H1 (cell line): ENCODE results near the gene RAPGEF1. TPM values are rescaled to one million over a fixed set of nuclear protein-coding genes. Genes with fewer than 3 reads are reported as not detected.

ENCODE experiments used
- CTCF ChIA-PET: fragments of 300-600 bp; sonication (Branson Sonifier 250); formaldehyde crosslinking; loops from one replicate; lab custom pipeline; 2021; ENCODE audit not compliant: partially characterized antibody; lab: Charles Lee
- POLR2A ChIA-PET: fragments of 300-600 bp; sonication (Branson Sonifier 250); formaldehyde crosslinking; loops from one replicate; lab custom pipeline; 2021; ENCODE audit warnings: inconsistent platforms; ENCODE audit not compliant: partially characterized antibody; lab: Charles Lee
- DNase-seq, 2 experiments: peaks; one replicate each; pipeline versions ENCODE4 v3.0.0 to v3.0.0-alpha.2; 2010 to 2022; ENCODE audit warnings: low spot score in 2 of 2, low read depth in 1 of 2, mixed read lengths in 1 of 2
- FAIRE-seq: peaks from 2 replicates; lab custom pipeline; 2011; peaks lifted over from hg19 to GRCh38; lab: Jason Lieb, UNC
- H2AFZ ChIP-seq: 2 replicates; pipeline ENCODE4 v1.8.1; 2012; ENCODE audit warnings: low read length, inconsistent platforms
- H2AK5ac ChIP-seq: 2 replicates; pipeline ENCODE4 v1.6.1; 2013; ENCODE audit warnings: low read depth, low read length
- H2BK120ac ChIP-seq: replicated peaks from 2 replicates; pipeline ENCODE3; 2013; ENCODE audit warnings: low read depth, low read length, inconsistent platforms
- H2BK12ac ChIP-seq: 2 replicates; pipeline ENCODE4 v1.6.1; 2013; ENCODE audit warnings: low read depth, low read length
- H2BK15ac ChIP-seq: 2 replicates; pipeline ENCODE4 v1.6.1; 2013; ENCODE audit warnings: low read length
- H2BK20ac ChIP-seq: 2 replicates; pipeline ENCODE4 v1.6.1; 2013; ENCODE audit warnings: low read length
- H2BK5ac ChIP-seq: 2 replicates; pipeline ENCODE4 v1.6.1; 2013; ENCODE audit warnings: low read depth, low read length
- H3K14ac ChIP-seq: 2 replicates; pipeline ENCODE4 v1.6.1; 2013; ENCODE audit warnings: inconsistent platforms; ENCODE audit not compliant: insufficient read length
- H3K18ac ChIP-seq: 2 replicates; pipeline ENCODE4 v1.6.1; 2013; ENCODE audit warnings: low read length; ENCODE audit errors: extremely low read depth
- H3K23ac ChIP-seq: 2 replicates; pipeline ENCODE4 v1.6.1; 2013; ENCODE audit warnings: inconsistent platforms; ENCODE audit not compliant: insufficient read length
- H3K23me2 ChIP-seq: 2 replicates; pipeline ENCODE4 v1.6.1; 2013; ENCODE audit warnings: low read depth, low read length
- H3K27ac ChIP-seq: 2 replicates; pipeline ENCODE4 v1.6.1; 2011; ENCODE audit warnings: low read depth, low read length, inconsistent platforms
- H3K27me3 ChIP-seq, 4 experiments: replicated peaks in 1 of 4; 1 replicate in 1 of 4; 2 replicates in 3 of 4; pipeline versions ENCODE4 v1.6.1 to v1.8.1; 2011 to 2013; ENCODE audit warnings: low read length in 3 of 4, mild to moderate bottlenecking in 3 of 4, inconsistent platforms in 2 of 4, mixed read lengths in 2 of 4, moderate library complexity in 1 of 4; ENCODE audit not compliant: control insufficient read depth in 3 of 4, insufficient read depth in 3 of 4; ENCODE audit errors: extremely low read depth in 1 of 4
- H3K36me3 ChIP-seq, 4 experiments: 2 replicates each; pipeline versions ENCODE4 v1.6.1 to v1.8.1; 2011 to 2013; ENCODE audit warnings: mild to moderate bottlenecking in 4 of 4, low read length in 3 of 4, moderate library complexity in 2 of 4, control low read depth in 1 of 4, inconsistent platforms in 1 of 4; ENCODE audit not compliant: insufficient read depth in 4 of 4, control insufficient read depth in 2 of 4
- H3K4ac ChIP-seq: replicated peaks from 2 replicates; pipeline ENCODE3; 2013; ENCODE audit warnings: low read length, low read depth, mixed read lengths, inconsistent platforms; ENCODE audit not compliant: insufficient read length
- H3K4me1 ChIP-seq, 4 experiments: replicated peaks in 1 of 4; 1 replicate in 1 of 4; 2 replicates in 3 of 4; pipeline versions ENCODE4 v1.6.1 to v1.8.1; 2011 to 2013; ENCODE audit warnings: low read length in 3 of 4, inconsistent platforms in 2 of 4, mixed read lengths in 1 of 4; ENCODE audit not compliant: insufficient read depth in 4 of 4, control insufficient read depth in 3 of 4
- H3K4me2 ChIP-seq, 2 experiments: 2 replicates each; pipeline versions ENCODE4 v1.6.1 to v1.8.1; 2011 to 2013; ENCODE audit warnings: low read depth in 2 of 2, low read length in 2 of 2, control low read depth in 1 of 2, inconsistent platforms in 1 of 2, mild to moderate bottlenecking in 1 of 2; ENCODE audit not compliant: insufficient read depth in 1 of 2
- H3K4me3 ChIP-seq, 4 experiments: fragments of 200-600, 300-600 bp in 1 of 4; sonication (generic), shearing (Covaris generic), sonication (Bioruptor Twin) in 1 of 4; 2 replicates each; pipeline versions ENCODE4 v1.5.1 to v1.8.1; 2011 to 2016; ENCODE audit warnings: low read length in 4 of 4, low read depth in 3 of 4, control low read depth in 2 of 4, inconsistent platforms in 2 of 4, mild to moderate bottlenecking in 2 of 4, mixed read lengths in 1 of 4, moderate library complexity in 1 of 4; ENCODE audit not compliant: insufficient read depth in 2 of 4; ENCODE audit errors: extremely low read depth in 1 of 4
- H3K56ac ChIP-seq: replicated peaks from 2 replicates; pipeline ENCODE3; 2013; ENCODE audit warnings: low read depth, mild to moderate bottlenecking, mixed read lengths, low read length, inconsistent platforms; ENCODE audit not compliant: insufficient read length
- H3K79me1 ChIP-seq: 2 replicates; pipeline ENCODE4 v1.6.1; 2013; ENCODE audit warnings: low read depth, low read length, control low read depth
- H3K79me2 ChIP-seq, 2 experiments: 2 replicates each; pipeline versions ENCODE4 v1.6.1 to v1.8.1; 2012 to 2013; ENCODE audit warnings: low read length in 2 of 2, mild to moderate bottlenecking in 2 of 2, inconsistent platforms in 1 of 2; ENCODE audit not compliant: insufficient read depth in 2 of 2, control insufficient read depth in 1 of 2
- H3K9ac ChIP-seq, 4 experiments: replicated peaks in 1 of 4; 1 replicate in 1 of 4; 2 replicates in 3 of 4; pipeline versions ENCODE4 v1.6.1 to v1.8.1; 2011 to 2013; ENCODE audit warnings: low read depth in 3 of 4, low read length in 3 of 4, control low read depth in 2 of 4, mild to moderate bottlenecking in 2 of 4, moderate library complexity in 2 of 4, inconsistent platforms in 1 of 4; ENCODE audit errors: extremely low read depth in 1 of 4
- H3K9me3 ChIP-seq, 2 experiments: 2 replicates each; pipeline versions ENCODE4 v1.6.1 to v1.8.1; 2012 to 2013; ENCODE audit warnings: mild to moderate bottlenecking in 2 of 2, moderate library complexity in 2 of 2, control low read depth in 1 of 2, inconsistent platforms in 1 of 2, low read depth in 1 of 2, low read length in 1 of 2, mixed read lengths in 1 of 2; ENCODE audit not compliant: insufficient read depth in 2 of 2
- H4K20me1 ChIP-seq, 2 experiments: replicated peaks in 1 of 2; 2 replicates each; pipeline versions ENCODE3 to v1.8.1; 2011 to 2013; ENCODE audit warnings: inconsistent platforms in 2 of 2, low read length in 2 of 2, mild to moderate bottlenecking in 1 of 2; ENCODE audit not compliant: insufficient read depth in 2 of 2, control insufficient read depth in 1 of 2
- H4K5ac ChIP-seq: 2 replicates; pipeline ENCODE4 v1.6.1; 2013; ENCODE audit warnings: low read length, low read depth, mixed read lengths, inconsistent platforms; ENCODE audit not compliant: insufficient read length
- H4K8ac ChIP-seq: 2 replicates; pipeline ENCODE4 v1.8.0; 2013; ENCODE audit warnings: mild to moderate bottlenecking, moderate library complexity, low read length, inconsistent platforms; ENCODE audit not compliant: insufficient read depth; ENCODE audit errors: extremely low read depth
- H4K91ac ChIP-seq: replicated peaks from 2 replicates; pipeline ENCODE3; 2013; ENCODE audit warnings: low read length, mixed read lengths, inconsistent platforms; ENCODE audit not compliant: insufficient read length
- CBX5 ChIP-seq: fragments of 300-800, 300-1000 bp; sonication (generic); IDR thresholded peaks from 2 replicates; pipeline ENCODE4 v1.7.1; 2016; ENCODE audit warnings: antibody characterized with exemption, low read length, low read depth
- CHD1 ChIP-seq: IDR thresholded peaks from 2 replicates; pipeline ENCODE4 v1.6.1; 2012; ENCODE audit warnings: low read depth, low read length, improper control_type of control experiment
- E2F6 ChIP-seq: IDR thresholded peaks from 2 replicates; pipeline ENCODE4 v1.6.1; 2012; ENCODE audit warnings: inconsistent platforms
- EP300 ChIP-seq, 2 experiments: IDR thresholded peaks; 1 replicate in 1 of 2; 2 replicates in 1 of 2; pipeline ENCODE4 v1.6.1; 2011 to 2012; ENCODE audit warnings: low read depth in 2 of 2, low read length in 2 of 2, mild to moderate bottlenecking in 2 of 2, borderline replicate concordance in 1 of 2, inconsistent platforms in 1 of 2, moderate library complexity in 1 of 2
- EZH2 ChIP-seq: fragments of 200-600 bp; sonication (generic); IDR thresholded peaks from 2 replicates; pipeline ENCODE4 v1.7.1; 2012; ENCODE audit warnings: low read depth, mild to moderate bottlenecking, moderate library complexity, low read length, inconsistent platforms; ENCODE audit not compliant: severe bottlenecking
- GTF2F1 ChIP-seq: IDR thresholded peaks from 2 replicates; pipeline ENCODE4 v1.6.1; 2012; ENCODE audit warnings: low read depth, low read length, improper control_type of control experiment, borderline replicate concordance
- MAFK ChIP-seq: IDR thresholded peaks from 2 replicates; pipeline ENCODE4 v1.6.1; 2012; ENCODE audit warnings: low read depth, mild to moderate bottlenecking, improper control_type of control experiment, low read length
- MAX ChIP-seq: IDR thresholded peaks from 2 replicates; pipeline ENCODE4 v1.6.1; 2012; ENCODE audit warnings: inconsistent platforms
- RBBP5 ChIP-seq: IDR thresholded peaks from 2 replicates; pipeline ENCODE4 v1.7.1; 2012; ENCODE audit warnings: low read depth, mild to moderate bottlenecking, inconsistent platforms, low read length, moderate library complexity, borderline replicate concordance
- SIRT6 ChIP-seq: IDR thresholded peaks from one replicate; pipeline ENCODE4 v1.7.1; 2012; ENCODE audit warnings: low read length, inconsistent platforms
- SIX5 ChIP-seq: IDR thresholded peaks from 2 replicates; pipeline ENCODE4 v1.6.1; 2011; ENCODE audit warnings: mild to moderate bottlenecking, low read depth, low read length
- SP4 ChIP-seq: IDR thresholded peaks from 2 replicates; pipeline ENCODE4 v1.6.1; 2012; ENCODE audit warnings: low read length, inconsistent platforms
- SRF ChIP-seq: IDR thresholded peaks from 2 replicates; pipeline ENCODE4 v1.6.1; 2011; ENCODE audit warnings: mild to moderate bottlenecking, low read depth, low read length, moderate library complexity
- TEAD4 ChIP-seq: IDR thresholded peaks from 2 replicates; pipeline ENCODE4 v1.6.1; 2012; ENCODE audit warnings: low read depth, low read length, inconsistent platforms, mixed read lengths
- WGBS, 2 experiments: shearing (Covaris generic) in 1 of 2; methylation state at CpG; one replicate each; pipeline versions ENCODE4 v1.1.6 to v1.1.7; 2013 to 2015; ENCODE audit warnings: low lambda C conversion rate in 2 of 2, mixed read lengths in 2 of 2, inconsistent platforms in 1 of 2, low coverage in 1 of 2, missing lambda C conversion rate in 1 of 2; ENCODE audit not compliant: insufficient replicate concordance in 2 of 2, insufficient coverage in 1 of 2, insufficient read length in 1 of 2; ENCODE audit errors: extremely low coverage in 1 of 2, missing lambda C conversion rate in 1 of 2; 5-methylcytosine and 5-hydroxymethylcytosine counted together
- polyA plus RNA-seq, 7 experiments: library from polyadenylated mRNA; depleted of rRNA in 3 of 7; stranded (reverse) in 5 of 7; unstranded in 2 of 7; fragments of >200 nt in 5 of 7; fragments of 200-250 nt in 2 of 7; gene quantifications; 1 replicate in 5 of 7; 2 replicates in 1 of 7; 4 replicates in 1 of 7; pipeline versions ENCODE4 v1.2.1 to v1.2.3, GENCODE V29; 2011 to 2013; ENCODE audit warnings: missing spikeins in 2 of 7, mixed read lengths in 2 of 7
- total RNA-seq: library from RNA; stranded (reverse); fragmentation: NEBNext Ultra II Directional; extraction: Animal tissue kit (Norgen Biotek cat#: 25700); gene quantifications from 2 replicates; pipeline ENCODE4 v1.2.1, GENCODE V29; 2021

The RAPGEF1 gene
- total and polyA plus RNA-seq, 2 of the 8 experiments (the other 6 are each of a cell fraction or from before 2014, with no cell fraction given): 29.7 to 78.9 TPM

- H2BK120ac ChIP-seq: no peak overlapping the region
Observed at GRCh38 chr9:131704988-131705387, 34.9 kb downstream of the RAPGEF1 start.

More at GRCh38 chr9:131704988-131705387, 34.9 kb downstream of the RAPGEF1 start:
- Histone ChIP-seq H3K9me3 (no peaks in the 10 kb centered on the region), H3K56ac (no peak overlapping the region), H3K4me1 (peaks cover 2 to 24% (median 15%) of the 10 kb centered on the region in 4 experiments), H4K8ac (no peak overlapping the region), H3K4me3 (no peak overlapping the region), H3K27me3 (no peaks in the 10 kb centered on the region; a peak in 1 of 7 replicates), H3K18ac (no peak overlapping the region)
- POLR2A ChIA-PET: no interaction called here
- TF ChIP-seq SIX5 (no peak), MAFK (no peak), TEAD4 (no peak), SRF (no peak), CHD1 (no peak), RBBP5 (no peak), MAX (no peak), E2F6 (no peak), SP4 (no peak), GTF2F1 (no peak), CBX5 (no peak), EP300 (IDR thresholded peaks at IDR 0.05; ENCODE audit: borderline replicate concordance in 1 of 2, low read depth in 2 of 2, low read length in 2 of 2) (no peak), SIRT6 (no peak), EZH2 (no peak)
- TF ChIP-seq, all 59 proteins: peak for 0
- no peak overlapping the region for H3K4me2 ChIP-seq
- peaks cover 3% of the 10 kb centered on the region for H3K79me1 ChIP-seq
- H4K5ac ChIP-seq: no peak overlapping the region
- H3K79me2 ChIP-seq: peaks cover 0 to 69% of the 10 kb centered on the region in 2 experiments; a peak in 2 of 4 replicates
- no peak overlapping the region; a peak in 2 of 7 replicates for H3K9ac ChIP-seq
- no peak for FAIRE-seq
- H3K23ac ChIP-seq: no peak overlapping the region
- no peak overlapping the region for H2BK15ac ChIP-seq
- DNase-seq: no peak
- no peak overlapping the region for H3K4ac ChIP-seq
- H2BK5ac ChIP-seq: peak overlapping the region; percentile 53; the same call in 1 of the 2 replicates
- no peaks in the 10 kb centered on the region for H3K36me3 ChIP-seq
- WGBS, 2 experiments: 73% methylated on average over 4 of the region's 4 CpGs; no CpG with 5 or more reads in 1 of the 2 experiments
- peak overlapping the region; percentile 5; the same call in 1 of the 2 replicates for H2BK20ac ChIP-seq
- H2AFZ ChIP-seq: no peak overlapping the region
- H3K23me2 ChIP-seq: no peaks in the 10 kb centered on the region
- H2BK12ac ChIP-seq: no peak overlapping the region; the same call in 1 of the 2 replicates
- H2AK5ac ChIP-seq: peak overlapping the region; percentile 98
- H4K20me1 ChIP-seq: no peaks in the 10 kb centered on the region
- H4K91ac ChIP-seq: no peak overlapping the region
- no peak overlapping the region for H3K14ac ChIP-seq
- CTCF ChIA-PET: interaction anchor here (1.0 to 1.7 kb wide), 4 partner anchors 9 to 57 kb away, joined by 3 to 7 read pairs (median 4); no protein-coding TSS in a partner anchor
- no peak overlapping the region for H3K27ac ChIP-seq
